HFF-Myc (cell line): ENCODE results near the gene IGSF9B.

Experiments used
- DNase-seq: peaks from one replicate; pipeline ENCODE4 v3.0.0-alpha.2; 2011; ENCODE audit warnings: low read depth; ENCODE audit errors: extremely low read depth
- H3K4me3 ChIP-seq: replicated peaks from 2 replicates; pipeline ENCODE4 v1.5.1; 2011; ENCODE audit warnings: low read depth, mild to moderate bottlenecking, control low read depth, low read length
- CTCF ChIP-seq: IDR thresholded peaks from 2 replicates; pipeline ENCODE4 v1.5.1; 2012; ENCODE audit warnings: mild to moderate bottlenecking, low read depth, low read length, control low read depth; ENCODE audit errors: missing control alignments

Gene IGSF9B

GRCh38 chr11:133977067-133977677 lies 20.4 kb upstream of the IGSF9B start:
- DNase-seq: no peak
- no peak for TF ChIP-seq CTCF

GRCh38 chr11:133975488-133975849 lies 18.7 kb upstream of the IGSF9B start:
- H3K4me3 ChIP-seq: no peak overlapping the region
- no peak for TF ChIP-seq CTCF
- DNase-seq: no peak

More at GRCh38 chr11:133977067-133977677, 20.4 kb upstream of the IGSF9B start:
- H3K4me3 ChIP-seq: no peak overlapping the region

- TF ChIP-seq CTCF: no peak
- DNase-seq: no peak
These were observed 18.2 kb upstream of the IGSF9B start for GRCh38 chr11:133974836-133975487.

GRCh38 chr11:133971881-133972280 lies 15.1 kb upstream of the IGSF9B start:
- no peak for DNase-seq
- TF ChIP-seq CTCF: no peak
- no peak overlapping the region for H3K4me3 ChIP-seq

More at GRCh38 chr11:133974836-133975487, 18.2 kb upstream of the IGSF9B start:
- H3K4me3 ChIP-seq: no peak overlapping the region

- H3K4me3 ChIP-seq: no peak overlapping the region
- DNase-seq: no peak
- no peak for TF ChIP-seq CTCF
These were observed 12.3 kb upstream of the IGSF9B start for GRCh38 chr11:133969112-133969511.

GRCh38 chr11:133968300-133968699 lies 11.5 kb upstream of the IGSF9B start:
- DNase-seq: no peak
- no peak overlapping the region for H3K4me3 ChIP-seq
- no peak for TF ChIP-seq CTCF
